ENCODE measurements around the gene R3HCC1L. TPM values are rescaled to one million over a fixed set of nuclear protein-coding genes. Genes with fewer than 3 reads are reported as not detected.

R3HCC1L gene
- total RNA-seq, 4 donors from 2014 or later = 17.7 to 27.3 (median 25.3) TPM

GRCh38 chr10:98268694-98269431 is 134.4 kb downstream of the R3HCC1L start:
- in situ Hi-C loops (cut with MboI; ENCODE audit: low pct_ligation_motif_present in 1 of 4, low pct_unique_long_range_greater_than_20kb in 1 of 4, low sequenced_read_pairs in 3 of 4) (no loop called here), intact Hi-C loops (cut with DNase I; ENCODE audit: low total_unique reads) (no loop called here)
- peak overlapping the region; percentile 36 to 49 (median 40) for H3K4me3 ChIP-seq
- H3K27me3 ChIP-seq = peaks cover 39% of the 10 kb centered on the region
- no peaks in the 10 kb centered on the region for H3K9me3 ChIP-seq
- peaks cover 0 to 26% (median 12%) of the 10 kb centered on the region in 4 donors for H3K4me1 ChIP-seq
- TF ChIP-seq CTCF (IDR thresholded peaks at IDR 0.05) (no peak), POLR2A (IDR thresholded peaks at IDR 0.05) (no peak), EP300 (IDR thresholded peaks at IDR 0.05; ENCODE audit: low read depth) (no peak), POLR2AphosphoS5 (IDR thresholded peaks at IDR 0.05) (no peak)
- no peaks in the 10 kb centered on the region for H3K36me3 ChIP-seq
- no peak for DNase-seq
- H3K27ac ChIP-seq = peak overlapping the region; percentile 64 to 83 (median 80)
- WGBS, 2 donors (ENCODE audit: low coverage in 1 of 2) = 22 to 43% methylated on average over 2 to 11 of the region's 17 CpGs

DNA sequence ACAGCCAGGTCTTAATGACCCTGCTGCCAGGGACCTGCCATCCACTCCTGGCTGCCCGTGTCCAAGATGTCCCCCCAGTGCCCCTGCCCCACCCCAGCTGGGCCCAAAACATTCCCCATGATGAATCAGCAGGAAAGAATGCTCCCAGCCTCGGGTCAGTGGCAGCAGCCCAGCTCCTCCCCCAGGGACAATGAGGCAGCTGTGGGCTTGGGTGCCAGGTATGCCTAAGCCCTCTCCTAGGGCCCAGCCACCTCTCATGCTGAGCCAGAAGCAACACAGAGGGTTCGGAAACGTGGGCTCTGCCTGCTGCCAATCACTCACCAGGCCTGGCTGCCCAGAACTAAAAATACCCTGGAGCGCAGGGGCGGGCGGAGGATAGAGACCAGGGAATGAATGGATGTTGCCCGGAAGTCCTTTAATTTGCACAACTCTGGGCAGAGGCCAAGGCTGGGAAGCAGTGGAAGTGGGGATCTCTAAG is 135.0 kb downstream of the R3HCC1L start:
- WGBS, 2 donors (ENCODE audit: low coverage in 1 of 2) = 32% methylated on average over 8 of the region's 8 CpGs; no CpG with 5 or more reads in 1 of the 2 donors
- Histone ChIP-seq H3K9me3 (no peaks in the 10 kb centered on the region), H3K36me3 (no peaks in the 10 kb centered on the region), H3K4me3 (no peak overlapping the region), H3K27me3 (peaks cover 39% of the 10 kb centered on the region), H3K27ac (peak overlapping the region; percentile 64 to 83 (median 80)), H3K4me1 (peaks cover 0 to 26% (median 12%) of the 10 kb centered on the region in 4 donors)
- TF ChIP-seq CTCF (IDR thresholded peaks at IDR 0.05) (no peak), POLR2AphosphoS5 (IDR thresholded peaks at IDR 0.05) (peak; percentile 47 to 53 (median 52))
- in situ Hi-C loops (cut with MboI; ENCODE audit: low pct_ligation_motif_present in 1 of 4, low pct_unique_long_range_greater_than_20kb in 1 of 4, low sequenced_read_pairs in 3 of 4) = no loop called here
- intact Hi-C loops (cut with DNase I; ENCODE audit: low total_unique reads) = no loop called here
- peak; percentile 44 for DNase-seq

GRCh38 chr10:98270073-98270740 is 135.8 kb downstream of the R3HCC1L start:
- Histone ChIP-seq H3K9me3 (no peaks in the 10 kb centered on the region), H3K27ac (peak overlapping the region in 3 of 4 donors; percentile 56 to 81 (median 79)), H3K4me1 (peaks cover 0 to 26% (median 12%) of the 10 kb centered on the region in 4 donors), H3K36me3 (no peaks in the 10 kb centered on the region), H3K27me3 (peaks cover 39% of the 10 kb centered on the region), H3K4me3 (no peak overlapping the region)
- intact Hi-C loops (cut with DNase I; ENCODE audit: low total_unique reads) (no loop called here), in situ Hi-C loops (cut with MboI; ENCODE audit: low pct_ligation_motif_present in 1 of 4, low pct_unique_long_range_greater_than_20kb in 1 of 4, low sequenced_read_pairs in 3 of 4) (no loop called here)
- TF ChIP-seq CTCF (IDR thresholded peaks at IDR 0.05) = no peak
- no peak for TF ChIP-seq POLR2AphosphoS5 (IDR thresholded peaks at IDR 0.05)
- no peak for TF ChIP-seq POLR2A (IDR thresholded peaks at IDR 0.05)
- TF ChIP-seq EP300 (IDR thresholded peaks at IDR 0.05; ENCODE audit: low read depth) = no peak
- 56 to 63% methylated on average over 5 to 10 of the region's 10 CpGs for WGBS, 2 donors (ENCODE audit: low coverage in 1 of 2)
- DNase-seq = no peak

DNA sequence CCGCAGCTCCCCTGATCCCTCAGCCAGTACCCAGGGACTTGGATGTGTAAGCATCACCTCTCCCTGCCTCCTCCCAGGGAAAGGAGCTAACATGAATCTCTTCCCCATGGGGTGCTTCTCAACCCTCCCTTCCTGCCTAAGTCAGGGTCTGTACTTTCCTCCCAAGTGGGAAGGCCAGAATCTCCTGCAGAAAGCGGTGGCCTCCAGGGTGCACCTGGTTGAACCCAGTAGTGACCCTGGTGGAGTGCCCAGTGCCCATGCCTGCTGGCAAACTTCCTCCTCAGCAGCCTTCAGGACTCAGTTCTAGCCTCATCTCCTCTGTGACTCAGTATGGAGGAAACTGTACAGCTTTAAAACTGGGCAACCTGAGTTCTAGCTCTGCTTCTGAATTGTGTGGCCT is 136.3 kb downstream of the R3HCC1L start:
- Histone ChIP-seq H3K4me3 (no peak overlapping the region), H3K36me3 (no peaks in the 10 kb centered on the region), H3K27me3 (peaks cover 38% of the 10 kb centered on the region), H3K4me1 (peaks cover 0 to 26% (median 12%) of the 10 kb centered on the region in 4 donors), H3K27ac (peak overlapping the region in 1 of 4 donors; percentile 81), H3K9me3 (no peaks in the 10 kb centered on the region)
- WGBS, 2 donors (ENCODE audit: low coverage in 1 of 2) = 87% methylated on average over 2 of the region's 2 CpGs; no CpG with 5 or more reads in 1 of the 2 donors
- no peak for TF ChIP-seq EP300 (IDR thresholded peaks at IDR 0.05; ENCODE audit: low read depth)
- TF ChIP-seq POLR2AphosphoS5 (IDR thresholded peaks at IDR 0.05) = no peak
- TF ChIP-seq CTCF (IDR thresholded peaks at IDR 0.05) = no peak
- no peak for TF ChIP-seq POLR2A (IDR thresholded peaks at IDR 0.05)
- DNase-seq = no peak
- in situ Hi-C loops (cut with MboI; ENCODE audit: low pct_ligation_motif_present in 1 of 4, low pct_unique_long_range_greater_than_20kb in 1 of 4, low sequenced_read_pairs in 3 of 4) (no loop called here), intact Hi-C loops (cut with DNase I; ENCODE audit: low total_unique reads) (no loop called here)
